DMS 273 (cell line): ENCODE data around the gene SIL1.

Source experiments
- DNase-seq: peaks from one replicate; lab custom pipeline; 2025; ENCODE audit not compliant: unreplicated experiment; lab: John Stamatoyannopoulos, UW

Gene SIL1

GRCh38 chr5:138898742-138899141, 299.4 kb downstream of the SIL1 start:
- DNase-seq, result no peak

GRCh38 chr5:138898299-138898698, 299.9 kb downstream of the SIL1 start:
- DNase-seq, result no peak
